ENCODE data around the gene KCNC3.

KCNC3 gene

GRCh38 chr19:50309396-50310125, 19.6 kb downstream of the KCNC3 start:
- no peak for DNase-seq

GRCh38 chr19:50308991-50309390, 20.2 kb downstream of the KCNC3 start:
- no peak for DNase-seq

GRCh38 chr19:50303558-50303957, 25.6 kb downstream of the KCNC3 start:
- DNase-seq = no peak

- no peak for DNase-seq
These were observed 27.6 kb downstream of the KCNC3 start for GRCh38 chr19:50301607-50301971.

- DNase-seq = no peak
These were observed 28.2 kb downstream of the KCNC3 start for GRCh38 chr19:50300814-50301606.

GRCh38 chr19:50300051-50300450, 29.1 kb downstream of the KCNC3 start:
- DNase-seq = no peak

- no peak for DNase-seq
These were observed 35.7 kb downstream of the KCNC3 start for GRCh38 chr19:50293263-50294004.

- no peak for DNase-seq
These were observed 36.9 kb downstream of the KCNC3 start for GRCh38 chr19:50292216-50292827.

GRCh38 chr19:50290775-50291174, 38.4 kb downstream of the KCNC3 start:
- DNase-seq = no peak

- no peak for DNase-seq
These were observed 39.2 kb downstream of the KCNC3 start for GRCh38 chr19:50290011-50290410.

- DNase-seq = no peak
These were observed 40.2 kb downstream of the KCNC3 start for GRCh38 chr19:50288954-50289353.

GRCh38 chr19:50287331-50287730, 41.8 kb downstream of the KCNC3 start:
- DNase-seq = no peak

- DNase-seq = no peak
These were observed 42.7 kb downstream of the KCNC3 start for GRCh38 chr19:50286443-50286842.

GRCh38 chr19:50285833-50286232, 43.3 kb downstream of the KCNC3 start:
- no peak for DNase-seq

- no peak for DNase-seq
These were observed 47.7 kb downstream of the KCNC3 start for GRCh38 chr19:50281491-50281890.

GRCh38 chr19:50280983-50281382, 48.2 kb downstream of the KCNC3 start:
- no peak for DNase-seq

GRCh38 chr19:50280074-50280473, 49.1 kb downstream of the KCNC3 start:
- no peak for DNase-seq

GRCh38 chr19:50277966-50278580, 51.1 kb downstream of the KCNC3 start:
- DNase-seq = no peak

- no peak for DNase-seq
These were observed 52.7 kb downstream of the KCNC3 start for GRCh38 chr19:50276370-50277063.

GRCh38 chr19:50275577-50276368, 53.4 kb downstream of the KCNC3 start:
- no peak for DNase-seq

GRCh38 chr19:50273821-50274220, 55.4 kb downstream of the KCNC3 start:
- no peak for DNase-seq

Measured in NCI-H345 (cell line).